Activated CD4-positive, alpha-beta T cell treated with anti-CD3 and anti-CD28 coated beads, Interleukin-2, amount 10 ng/mL, durations not matched to agents 7 days and 5 days (primary cell): ENCODE measurements around the gene DDB1. TPM values are rescaled to one million over a fixed set of nuclear protein-coding genes. Genes with fewer than 3 reads are reported as not detected.

Experiments used
- total RNA-seq, 2 experiments: library from RNA; stranded (reverse); gene quantifications; one replicate each; pipeline ENCODE4 v1.2.3, GENCODE V29; 2021

DDB1 gene
- total RNA-seq, 2 experiments from 2014 or later: 207 to 222 TPM

Other genes with a start within 250 kb of the DDB1 start
- 100 to 1,000 TPM; 379 to 405 TPM for gene CD5, start 230.6 kb downstream of the DDB1 start, total RNA-seq
- gene VPS37C, start 171.7 kb downstream of the DDB1 start, total RNA-seq: 1 to 10 TPM; 5.5 to 5.8 TPM
- not detected for gene PGA3, start 129.6 kb downstream of the DDB1 start, total RNA-seq
- gene PGA4, start 110.8 kb downstream of the DDB1 start, total RNA-seq: not detected
- gene PGA5, start 91.9 kb downstream of the DDB1 start, total RNA-seq: not detected
- gene VWCE, start 37.8 kb downstream of the DDB1 start, total RNA-seq: 1 to 10 TPM; 1.6 to 1.7 TPM
- 10 to 100 TPM; 40.0 to 46.9 TPM for gene TKFC, start 123 bp upstream of the DDB1 start, total RNA-seq
- gene CYB561A3, start 28.8 kb upstream of the DDB1 start, total RNA-seq: 10 to 100 TPM; 49.4 to 59.6 TPM
- 10 to 100 TPM; 52.0 to 60.4 TPM for gene TMEM138, start 29.3 kb upstream of the DDB1 start, total RNA-seq
- 1 to 10 TPM; 3.7 to 6.3 TPM for gene TMEM216, start 59.5 kb upstream of the DDB1 start, total RNA-seq
- gene CPSF7, start 96.9 kb upstream of the DDB1 start, total RNA-seq: 100 to 1,000 TPM; 106 to 133 TPM
- gene SDHAF2, start 97.0 kb upstream of the DDB1 start, total RNA-seq: 10 to 100 TPM; 42.4 to 48.3 TPM
- gene LRRC10B, start 175.6 kb upstream of the DDB1 start, total RNA-seq: not detected
- not detected for gene SYT7, start 248.0 kb upstream of the DDB1 start, total RNA-seq